B cell (primary cell): ENCODE data around the gene WDR70.

Experiments
- CTCF ChIP-seq: fragments of 200-600 bp; IDR thresholded peaks from one replicate; pipeline ENCODE4 v1.8.0; 2022; ENCODE audit warnings: antibody characterized with exemption, mild to moderate bottlenecking
- EZH2 ChIP-seq: IDR thresholded peaks from 2 replicates; pipeline ENCODE4 v1.6.1; 2012; ENCODE audit warnings: borderline replicate concordance, low read depth, mild to moderate bottlenecking, moderate library complexity, low read length; ENCODE audit not compliant: insufficient read depth, poor library complexity, severe bottlenecking

- TF ChIP-seq CTCF (no peak), EZH2 (no peak)
These were observed 277.9 kb downstream of the WDR70 start for GRCh38 chr5:37657046-37657445.
